GM21576 (cell line): ENCODE data around the gene C6orf136.
"Not testable (repeated sequence)": the region's sequence is repeated elsewhere in the genome, so short reads cannot be mapped to it uniquely, and the experiment has no call there.

Experiments
- ATAC-seq: cut with Tn5 transposase; IDR thresholded peaks from one replicate; pipeline ENCODE4 v1.9.1; 2021; ENCODE audit warnings: mild to moderate bottlenecking, moderate library complexity; ENCODE audit not compliant: unreplicated experiment

Gene C6orf136

GRCh38 chr6:30646450-30647241 lies at the start of gene C6orf136:
TSS of gene C6orf136 (plus strand) at chr6:30647133. CDS start at chr6:30647232, 99 bp downstream.
- ATAC-seq = peak; percentile 47

GRCh38 chr6:30597315-30598144 lies 49.4 kb upstream of the C6orf136 start:
- ATAC-seq = not testable (repeated sequence)

GRCh38 chr6:30598912-30599624 lies 47.9 kb upstream of the C6orf136 start:
- ATAC-seq = no peak

- ATAC-seq = no peak
These were observed 47.2 kb upstream of the C6orf136 start for GRCh38 chr6:30599625-30600324.

GRCh38 chr6:30600451-30600961 lies 46.4 kb upstream of the C6orf136 start:
- ATAC-seq = no peak

GRCh38 chr6:30601436-30601814 lies 45.5 kb upstream of the C6orf136 start:
- ATAC-seq = no peak

- ATAC-seq = no peak
These were observed 44.9 kb upstream of the C6orf136 start for GRCh38 chr6:30601815-30602641.

GRCh38 chr6:30603961-30604360 lies 43.0 kb upstream of the C6orf136 start:
- no peak for ATAC-seq

GRCh38 chr6:30610065-30610464 lies 36.9 kb upstream of the C6orf136 start:
- ATAC-seq = no peak

- ATAC-seq = no peak
These were observed 35.6 kb upstream of the C6orf136 start for GRCh38 chr6:30611150-30611855.

GRCh38 chr6:30611856-30612194 lies 35.1 kb upstream of the C6orf136 start:
- ATAC-seq = no peak

- ATAC-seq = no peak
These were observed 34.7 kb upstream of the C6orf136 start for GRCh38 chr6:30612213-30612612.

GRCh38 chr6:30612687-30613248 lies 34.2 kb upstream of the C6orf136 start:
- no peak for ATAC-seq

GRCh38 chr6:30613251-30614043 lies 33.5 kb upstream of the C6orf136 start:
- ATAC-seq = no peak

GRCh38 chr6:30614044-30614842 lies 32.7 kb upstream of the C6orf136 start:
- no peak for ATAC-seq

GRCh38 chr6:30614843-30615218 lies 32.1 kb upstream of the C6orf136 start:
- peak; percentile 43 for ATAC-seq

- ATAC-seq = no peak
These were observed 31.5 kb upstream of the C6orf136 start for GRCh38 chr6:30615219-30615957.
